Right atrium auricular region (tissue), 2 donors: ENCODE data around the gene SRPK2. TPM values are rescaled to one million over a fixed set of nuclear protein-coding genes. Genes with fewer than 3 reads are reported as not detected.

Experiments
- DNase-seq: peaks from one replicate; pipeline ENCODE4 v3.0.0-alpha.2; 2019; ENCODE audit warnings: low spot score
- H3K27ac ChIP-seq, 2 donors: fragments of 200-600 bp; sonication (generic); 1 replicate in 1 of 2; 2 replicates in 1 of 2; pipeline ENCODE4 v1.5.1; 2016 to 2019
- H3K27me3 ChIP-seq, 2 donors: fragments of 200-600 bp; sonication (generic); one replicate each; pipeline versions ENCODE4 v1.5.1 to v1.6.0; 2017 to 2019
- H3K36me3 ChIP-seq: fragments of 200-600 bp; sonication (generic); one replicate; pipeline ENCODE4 v1.5.1; 2016
- H3K4me1 ChIP-seq, 2 donors: fragments of 200-600 bp; sonication (generic); one replicate each; pipeline versions ENCODE4 v1.5.1 to v1.6.0; 2017 to 2019
- H3K4me3 ChIP-seq, 2 donors: fragments of 200-600 bp; sonication (generic); 1 replicate in 1 of 2; 2 replicates in 1 of 2; pipeline ENCODE4 v1.5.1; 2017 to 2019; ENCODE audit warnings: mild to moderate bottlenecking in 1 of 2, moderate library complexity in 1 of 2
- H3K9me3 ChIP-seq, 2 donors: fragments of 200-600 bp; sonication (generic); one replicate each; pipeline ENCODE4 v1.5.1; 2019
- total RNA-seq, 2 donors: library from RNA; depleted of rRNA; stranded (reverse); fragments of >200 nt; gene quantifications; one replicate each; pipeline ENCODE4 v1.1.0, GENCODE V29; 2016
- TF ChIP-seq, protein P1 (sequence below), 2 donors: fragments of 200-600 bp; sonication (generic); IDR thresholded peaks; one replicate each; pipeline ENCODE4 v1.5.1; 2019; ENCODE audit warnings: antibody characterized with exemption in 2 of 2

Gene SRPK2
- total RNA-seq, 2 donors from 2014 or later: 19.8 to 20.9 TPM

DNA sequence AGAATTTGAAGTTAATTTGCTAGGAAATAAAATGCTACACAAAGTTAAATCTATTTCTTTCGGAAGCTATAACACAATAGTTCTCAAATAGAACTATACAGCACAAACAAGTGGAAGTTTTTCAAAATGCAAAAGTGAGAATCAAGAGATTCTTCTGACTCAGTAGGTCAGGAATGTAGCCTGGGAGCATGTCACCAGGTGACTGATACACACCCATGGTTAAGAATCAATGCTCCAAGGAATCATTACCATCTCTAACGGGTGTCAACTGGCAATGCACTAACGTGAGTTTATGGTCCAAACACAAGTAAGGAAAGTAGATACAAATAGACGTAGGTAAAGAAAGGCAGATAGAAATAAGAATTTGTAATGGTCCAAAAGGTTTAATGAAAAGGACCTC lies 170.5 kb downstream of the SRPK2 start:
- DNase-seq: no peak
- no peaks in the 10 kb centered on the region for H3K36me3 ChIP-seq
- TF ChIP-seq, protein P1, sequence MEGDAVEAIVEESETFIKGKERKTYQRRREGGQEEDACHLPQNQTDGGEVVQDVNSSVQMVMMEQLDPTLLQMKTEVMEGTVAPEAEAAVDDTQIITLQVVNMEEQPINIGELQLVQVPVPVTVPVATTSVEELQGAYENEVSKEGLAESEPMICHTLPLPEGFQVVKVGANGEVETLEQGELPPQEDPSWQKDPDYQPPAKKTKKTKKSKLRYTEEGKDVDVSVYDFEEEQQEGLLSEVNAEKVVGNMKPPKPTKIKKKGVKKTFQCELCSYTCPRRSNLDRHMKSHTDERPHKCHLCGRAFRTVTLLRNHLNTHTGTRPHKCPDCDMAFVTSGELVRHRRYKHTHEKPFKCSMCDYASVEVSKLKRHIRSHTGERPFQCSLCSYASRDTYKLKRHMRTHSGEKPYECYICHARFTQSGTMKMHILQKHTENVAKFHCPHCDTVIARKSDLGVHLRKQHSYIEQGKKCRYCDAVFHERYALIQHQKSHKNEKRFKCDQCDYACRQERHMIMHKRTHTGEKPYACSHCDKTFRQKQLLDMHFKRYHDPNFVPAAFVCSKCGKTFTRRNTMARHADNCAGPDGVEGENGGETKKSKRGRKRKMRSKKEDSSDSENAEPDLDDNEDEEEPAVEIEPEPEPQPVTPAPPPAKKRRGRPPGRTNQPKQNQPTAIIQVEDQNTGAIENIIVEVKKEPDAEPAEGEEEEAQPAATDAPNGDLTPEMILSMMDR (IDR thresholded peaks at IDR 0.05): no peak
- peaks cover 0 to 3% of the 10 kb centered on the region in 2 donors for H3K4me1 ChIP-seq
- H3K27me3 ChIP-seq: no peaks in the 10 kb centered on the region
- H3K4me3 ChIP-seq: no peak overlapping the region
- H3K27ac ChIP-seq: no peak overlapping the region
- no peaks in the 10 kb centered on the region for H3K9me3 ChIP-seq

DNA sequence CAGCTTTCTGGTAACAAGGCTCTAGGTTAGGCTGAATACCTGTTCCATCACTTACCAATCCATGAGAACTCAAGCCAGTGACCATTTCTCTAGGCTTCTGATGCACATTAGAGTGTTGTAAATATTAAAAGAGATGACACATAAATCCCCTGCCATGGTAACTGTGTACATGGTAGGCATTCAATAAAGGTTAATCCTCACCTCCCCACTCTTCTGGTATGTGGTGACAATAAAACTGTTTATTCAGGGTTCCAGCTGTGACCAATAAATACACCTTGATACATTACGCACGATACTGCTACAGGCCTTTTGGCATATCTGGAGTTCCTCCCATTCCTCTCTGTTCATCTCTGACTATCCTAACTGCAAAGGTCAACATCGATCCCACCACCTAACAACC lies 171.9 kb downstream of the SRPK2 start:
- DNase-seq: no peak
- TF ChIP-seq, protein P1 (IDR thresholded peaks at IDR 0.05): no peak
- H3K27ac ChIP-seq: no peak overlapping the region

DNA sequence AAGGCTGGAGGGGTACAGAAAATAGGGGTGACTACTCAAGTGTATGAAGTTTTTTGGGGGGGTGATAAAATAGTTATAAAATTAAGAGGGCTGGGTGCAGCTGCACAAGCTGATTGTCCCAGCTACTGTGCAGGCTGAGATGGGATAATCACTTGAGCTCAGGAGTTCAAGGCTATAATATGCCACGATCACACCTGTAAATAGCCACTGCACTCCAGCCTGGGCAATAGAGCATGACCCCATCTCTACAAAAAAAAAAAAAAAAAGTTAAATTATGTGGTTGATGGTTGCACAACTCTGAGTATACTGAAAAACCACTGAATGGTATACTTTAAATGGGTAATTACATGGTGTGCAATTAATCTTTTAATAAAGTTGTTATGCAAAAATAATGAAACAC lies 172.9 kb downstream of the SRPK2 start:
- TF ChIP-seq, protein P1 (IDR thresholded peaks at IDR 0.05): no peak
- no peak overlapping the region for H3K4me3 ChIP-seq
- no peaks in the 10 kb centered on the region for H3K9me3 ChIP-seq
- peaks cover 0 to 3% of the 10 kb centered on the region in 2 donors for H3K4me1 ChIP-seq
- no peaks in the 10 kb centered on the region for H3K27me3 ChIP-seq
- no peak overlapping the region for H3K27ac ChIP-seq
- no peak for DNase-seq
- no peaks in the 10 kb centered on the region for H3K36me3 ChIP-seq

More for the DNA sequence above, 171.9 kb downstream of the SRPK2 start:
- Histone ChIP-seq H3K4me1 (no peaks in the 10 kb centered on the region), H3K9me3 (no peaks in the 10 kb centered on the region), H3K27me3 (no peaks in the 10 kb centered on the region), H3K36me3 (no peaks in the 10 kb centered on the region), H3K4me3 (no peak overlapping the region)

DNA sequence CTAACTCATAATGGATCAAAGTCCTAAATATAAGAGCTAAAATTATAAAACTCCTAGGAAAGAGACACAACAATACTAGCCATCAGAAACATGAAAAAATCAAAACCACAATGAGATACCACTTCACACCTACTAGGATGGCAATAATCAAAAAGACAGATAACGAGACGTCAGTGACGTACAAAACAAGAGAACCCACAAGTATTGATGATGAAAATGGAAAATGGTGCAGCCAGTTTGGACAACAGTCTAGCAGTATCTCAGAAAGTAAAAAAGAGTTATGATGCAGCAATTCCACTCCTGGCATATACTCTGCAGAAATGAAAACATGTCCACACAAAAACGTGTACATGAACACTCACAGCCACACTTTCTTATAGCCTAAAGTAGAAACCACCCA lies 173.5 kb downstream of the SRPK2 start:
- H3K36me3 ChIP-seq: no peaks in the 10 kb centered on the region
- peaks cover 0 to 4% of the 10 kb centered on the region in 2 donors for H3K4me1 ChIP-seq
- no peak overlapping the region for H3K4me3 ChIP-seq
- H3K27me3 ChIP-seq: no peaks in the 10 kb centered on the region
- no peaks in the 10 kb centered on the region for H3K9me3 ChIP-seq
- TF ChIP-seq, protein P1 (IDR thresholded peaks at IDR 0.05): no peak
- no peak for DNase-seq
- H3K27ac ChIP-seq: no peak overlapping the region

DNA sequence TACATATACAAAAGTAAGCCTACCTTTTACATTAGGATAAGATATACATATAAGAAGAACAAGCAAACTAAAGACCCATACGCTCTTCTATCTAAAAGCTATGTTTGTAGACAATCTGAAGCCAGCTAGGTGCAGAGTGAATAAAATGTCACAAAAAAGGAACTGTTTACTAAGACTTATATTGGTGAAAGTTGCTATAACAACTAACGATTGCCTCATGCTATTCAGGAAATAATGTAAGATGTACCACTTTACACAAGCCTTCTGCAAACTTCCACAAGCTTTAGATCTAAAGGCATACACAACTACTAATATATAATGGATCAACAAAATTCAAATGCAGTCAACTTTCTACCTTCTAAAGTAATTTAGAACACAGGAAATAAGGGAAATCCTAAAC lies 175.1 kb downstream of the SRPK2 start:
- no peak overlapping the region for H3K4me3 ChIP-seq
- no peaks in the 10 kb centered on the region for H3K36me3 ChIP-seq
- peaks cover 0 to 4% of the 10 kb centered on the region in 2 donors for H3K4me1 ChIP-seq
- H3K27ac ChIP-seq: no peak overlapping the region
- H3K27me3 ChIP-seq: no peaks in the 10 kb centered on the region
- DNase-seq: no peak
- no peaks in the 10 kb centered on the region for H3K9me3 ChIP-seq
- TF ChIP-seq, protein P1 (IDR thresholded peaks at IDR 0.05): no peak

DNA sequence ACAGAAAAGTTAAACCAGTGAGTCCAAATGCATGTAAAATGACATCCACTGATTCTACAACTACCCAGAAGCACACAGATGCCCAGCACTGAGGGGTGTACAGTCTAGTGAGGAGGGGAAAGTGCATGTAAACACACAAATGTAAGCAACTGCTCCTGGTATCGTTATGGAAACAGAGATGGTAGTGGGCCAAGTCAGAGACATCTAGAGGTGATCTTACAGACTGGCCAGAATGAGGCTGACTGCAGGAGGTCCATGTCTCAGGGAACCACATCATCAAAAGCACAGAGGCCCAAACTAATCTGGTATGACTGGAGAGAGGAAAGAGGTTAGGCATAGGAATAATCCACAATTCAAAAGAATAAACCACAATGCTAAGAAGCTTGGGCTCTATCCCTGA lies 176.5 kb downstream of the SRPK2 start:
- Histone ChIP-seq H3K9me3 (no peaks in the 10 kb centered on the region), H3K27me3 (no peaks in the 10 kb centered on the region), H3K27ac (no peak overlapping the region), H3K36me3 (no peaks in the 10 kb centered on the region), H3K4me1 (peaks cover 0 to 4% of the 10 kb centered on the region in 2 donors), H3K4me3 (no peak overlapping the region)
- no peak for DNase-seq
- TF ChIP-seq, protein P1 (IDR thresholded peaks at IDR 0.05): no peak
